ENCODE measurements around the gene PIGB.

- TF ChIP-seq, protein P1, sequence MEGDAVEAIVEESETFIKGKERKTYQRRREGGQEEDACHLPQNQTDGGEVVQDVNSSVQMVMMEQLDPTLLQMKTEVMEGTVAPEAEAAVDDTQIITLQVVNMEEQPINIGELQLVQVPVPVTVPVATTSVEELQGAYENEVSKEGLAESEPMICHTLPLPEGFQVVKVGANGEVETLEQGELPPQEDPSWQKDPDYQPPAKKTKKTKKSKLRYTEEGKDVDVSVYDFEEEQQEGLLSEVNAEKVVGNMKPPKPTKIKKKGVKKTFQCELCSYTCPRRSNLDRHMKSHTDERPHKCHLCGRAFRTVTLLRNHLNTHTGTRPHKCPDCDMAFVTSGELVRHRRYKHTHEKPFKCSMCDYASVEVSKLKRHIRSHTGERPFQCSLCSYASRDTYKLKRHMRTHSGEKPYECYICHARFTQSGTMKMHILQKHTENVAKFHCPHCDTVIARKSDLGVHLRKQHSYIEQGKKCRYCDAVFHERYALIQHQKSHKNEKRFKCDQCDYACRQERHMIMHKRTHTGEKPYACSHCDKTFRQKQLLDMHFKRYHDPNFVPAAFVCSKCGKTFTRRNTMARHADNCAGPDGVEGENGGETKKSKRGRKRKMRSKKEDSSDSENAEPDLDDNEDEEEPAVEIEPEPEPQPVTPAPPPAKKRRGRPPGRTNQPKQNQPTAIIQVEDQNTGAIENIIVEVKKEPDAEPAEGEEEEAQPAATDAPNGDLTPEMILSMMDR (IDR thresholded peaks at IDR 0.05), result no peak
- TF ChIP-seq POLR2A (IDR thresholded peaks at IDR 0.05), result no peak
Measured at GRCh38 chr15:55320963-55321362, 1.9 kb downstream of the PIGB start.

All from esophagus squamous epithelium (tissue), 4 donors.